NCI-H128 (cell line): Measurements from ENCODE around the gene GPR141.

Experiments used
- DNase-seq: peaks from one replicate; lab custom pipeline; 2025; ENCODE audit not compliant: unreplicated experiment; lab: John Stamatoyannopoulos, UW

Gene GPR141, protein sequence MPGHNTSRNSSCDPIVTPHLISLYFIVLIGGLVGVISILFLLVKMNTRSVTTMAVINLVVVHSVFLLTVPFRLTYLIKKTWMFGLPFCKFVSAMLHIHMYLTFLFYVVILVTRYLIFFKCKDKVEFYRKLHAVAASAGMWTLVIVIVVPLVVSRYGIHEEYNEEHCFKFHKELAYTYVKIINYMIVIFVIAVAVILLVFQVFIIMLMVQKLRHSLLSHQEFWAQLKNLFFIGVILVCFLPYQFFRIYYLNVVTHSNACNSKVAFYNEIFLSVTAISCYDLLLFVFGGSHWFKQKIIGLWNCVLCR

DNA sequence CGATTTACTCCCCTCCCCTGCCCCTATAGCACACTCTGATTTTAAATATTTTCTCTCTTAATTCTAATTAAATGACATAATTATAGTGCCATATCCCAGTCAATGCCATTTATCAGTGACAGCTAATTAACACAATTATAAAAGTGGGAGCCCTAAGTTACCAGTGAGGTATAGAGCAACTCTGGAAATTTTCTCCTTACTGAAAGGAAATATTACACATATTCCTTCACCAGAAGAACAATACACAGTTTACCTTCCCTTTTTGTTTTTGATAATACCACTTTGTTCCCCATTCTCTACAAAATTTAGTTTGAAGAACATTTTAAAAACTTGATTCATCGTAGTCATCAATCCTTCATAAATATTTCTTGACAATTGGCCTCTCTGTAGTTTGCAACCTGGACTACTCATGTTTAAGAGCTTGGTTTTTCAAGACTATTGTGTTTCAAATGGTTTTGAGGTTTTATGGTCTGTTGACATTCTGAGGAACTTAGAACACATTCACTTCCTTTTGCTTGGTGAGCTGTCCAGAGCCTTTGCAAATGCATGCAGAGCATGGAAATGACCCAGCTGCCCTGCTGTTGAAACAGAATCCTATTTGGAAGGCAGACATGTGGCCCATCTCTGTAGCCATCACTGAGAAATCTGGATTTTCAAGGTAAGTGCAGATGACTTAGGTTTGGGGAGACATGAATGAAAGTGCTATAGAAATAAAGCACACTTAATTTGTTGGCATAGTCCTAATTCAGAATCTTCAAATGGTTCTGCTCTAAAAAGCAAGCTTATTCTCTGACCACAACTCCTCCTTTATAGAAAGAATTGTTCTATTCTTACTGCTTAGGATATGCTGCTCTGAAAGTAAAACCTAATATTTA lies at the start of gene GPR141:
GPR141 (plus strand) TSS at position 521 of the 875 bp plus-strand sequence. CDS start 56,628 bp downstream, outside the sequence.
- DNase-seq: no peak

DNA sequence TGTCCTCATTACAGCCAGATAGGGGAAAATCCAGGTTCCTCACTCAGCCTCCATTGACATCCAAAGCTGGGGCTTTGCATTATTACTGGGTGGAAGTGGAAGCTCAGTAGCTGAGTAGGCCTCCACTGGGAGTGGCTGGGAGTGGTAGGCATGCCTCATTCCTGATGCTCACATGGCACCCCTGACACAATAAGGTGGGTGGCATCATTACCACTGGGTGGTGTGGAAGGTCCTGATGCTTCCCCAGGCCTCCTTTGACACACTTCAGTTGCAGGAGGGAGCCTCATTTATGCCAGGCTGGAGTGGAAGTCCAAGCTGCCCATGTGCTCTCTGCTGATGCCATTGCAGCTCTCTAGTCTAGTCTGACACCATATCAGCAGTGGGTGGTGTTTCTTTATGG lies 48.2 kb upstream of the GPR141 start:
- no peak for DNase-seq

DNA sequence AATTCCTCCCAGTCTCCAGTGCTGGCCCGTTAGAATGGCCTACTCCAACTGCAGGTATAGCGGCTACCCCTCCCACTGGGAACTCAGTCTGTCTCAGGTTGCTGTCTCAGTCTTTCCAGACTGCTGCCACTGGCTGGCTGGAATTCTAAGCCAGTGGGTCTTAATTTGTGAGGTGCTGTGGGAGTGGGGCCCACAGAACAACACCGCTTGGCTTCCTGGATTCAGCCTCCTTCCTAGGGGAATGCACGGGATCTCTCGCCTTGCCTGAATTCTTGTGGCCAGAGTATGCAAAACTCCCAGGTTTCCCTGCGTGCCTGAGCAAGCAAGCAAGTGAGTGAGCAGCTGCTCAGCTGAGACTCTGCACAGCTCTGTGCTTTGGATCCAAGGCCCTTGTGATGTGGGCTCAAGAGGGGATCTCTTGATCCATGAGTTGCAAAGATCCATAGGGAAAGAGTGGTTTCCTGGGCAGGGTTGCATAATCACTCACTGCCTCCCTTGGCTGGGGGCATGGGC lies 41.5 kb upstream of the GPR141 start:
- DNase-seq: no peak

DNA sequence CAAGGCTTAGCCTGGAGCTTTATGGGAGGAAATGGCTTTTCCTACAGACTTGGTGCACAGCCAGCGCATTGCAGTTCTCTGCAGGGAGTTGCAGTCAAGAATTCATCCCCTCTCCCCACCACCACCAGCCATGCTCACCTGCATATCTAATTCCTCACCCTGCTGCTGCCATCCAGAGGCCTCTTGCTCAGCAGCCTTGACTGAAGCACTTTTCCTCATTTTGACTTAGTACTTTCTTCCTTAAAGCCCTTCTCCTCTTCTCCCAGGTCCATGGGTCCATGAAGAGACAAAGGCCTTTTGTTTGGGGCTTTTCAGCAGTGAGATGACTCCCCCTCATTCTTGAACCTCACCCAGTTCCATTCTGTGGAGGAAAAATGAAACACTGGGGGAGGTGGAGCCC lies 39.7 kb upstream of the GPR141 start:
- DNase-seq: no peak

DNA sequence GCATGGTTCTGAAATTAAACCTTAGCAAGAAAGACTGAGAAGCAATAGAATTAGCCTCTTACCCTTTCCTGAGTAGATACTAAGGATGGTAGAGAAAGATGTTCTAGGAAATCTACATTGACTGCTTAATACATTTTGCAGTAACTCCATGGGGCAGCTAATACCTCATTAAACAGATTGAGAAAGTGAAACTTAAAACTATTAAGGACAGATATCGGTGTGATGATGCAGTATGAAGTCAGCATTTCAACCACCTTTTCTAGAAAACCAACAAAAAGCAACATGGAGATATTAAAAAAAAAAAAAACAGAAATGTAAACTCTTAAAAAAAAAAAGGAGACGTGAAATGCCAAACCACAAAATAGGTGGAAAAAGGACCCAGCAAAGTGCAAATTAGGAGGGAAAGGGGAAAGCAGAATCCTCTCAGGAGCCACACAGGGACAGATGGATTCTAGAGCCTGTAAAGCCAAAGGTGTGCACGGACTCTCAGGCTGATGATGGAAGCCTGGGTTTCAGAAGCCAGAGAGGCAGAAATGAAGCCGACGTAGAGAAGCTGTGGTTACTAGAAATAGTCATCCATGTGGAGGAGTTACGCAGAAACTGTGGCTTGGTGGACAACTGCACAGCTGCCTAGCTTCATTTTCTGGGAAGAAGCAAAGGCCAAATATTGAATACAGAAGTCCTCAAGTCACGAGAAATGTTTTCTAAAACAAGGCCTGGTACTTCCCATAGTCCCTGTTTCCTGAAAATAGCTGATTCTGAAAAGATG lies 38.1 kb upstream of the GPR141 start:
- DNase-seq: no peak

DNA sequence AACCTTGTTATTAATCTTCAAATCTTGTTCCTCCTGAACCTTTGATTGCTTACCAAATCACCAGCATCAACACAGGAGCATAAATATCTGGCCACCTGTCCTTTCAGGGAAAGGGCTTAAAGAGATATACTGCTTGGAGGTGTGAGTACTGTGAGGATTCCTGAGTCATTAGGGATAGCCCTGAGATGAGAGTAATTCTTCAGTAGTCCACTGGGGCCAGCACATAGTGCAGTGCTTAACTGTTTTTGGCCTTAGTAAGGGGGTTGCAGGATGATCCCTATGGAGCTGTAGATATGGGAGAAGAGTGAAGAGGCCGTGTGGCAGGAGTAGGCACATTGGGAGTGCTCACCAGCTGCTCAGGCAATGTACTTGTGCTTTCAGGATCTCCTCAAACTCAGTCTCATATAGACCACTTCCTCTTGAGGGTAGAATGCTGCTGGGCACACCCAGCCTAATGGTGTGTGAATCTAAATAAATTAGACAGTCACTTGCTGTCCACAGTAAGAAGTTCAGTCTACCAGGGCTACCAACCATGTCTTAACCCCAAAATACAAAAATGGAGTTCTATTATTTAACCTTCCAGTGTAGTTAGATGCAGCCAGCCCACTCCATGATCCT lies 26.5 kb upstream of the GPR141 start:
- no peak for DNase-seq

DNA sequence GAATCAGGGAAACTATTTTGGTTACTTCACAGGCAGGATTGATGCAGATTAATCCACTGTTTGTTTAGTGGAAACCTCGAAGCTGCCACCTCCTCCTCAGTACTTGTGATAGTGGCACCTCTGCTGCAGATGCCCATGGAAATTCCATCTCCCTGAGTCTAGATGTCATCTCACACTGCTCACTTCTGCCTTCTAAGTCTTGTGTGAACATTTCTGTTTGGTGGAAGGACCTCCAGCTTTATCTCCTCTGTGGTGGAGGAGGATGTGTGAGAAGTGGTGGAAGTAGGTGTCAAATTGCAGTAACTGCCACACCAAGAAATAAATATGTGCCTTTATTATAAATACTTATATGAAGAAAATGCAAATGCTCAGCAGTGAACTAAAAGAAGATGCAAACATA lies 25.8 kb upstream of the GPR141 start:
- DNase-seq: no peak

DNA sequence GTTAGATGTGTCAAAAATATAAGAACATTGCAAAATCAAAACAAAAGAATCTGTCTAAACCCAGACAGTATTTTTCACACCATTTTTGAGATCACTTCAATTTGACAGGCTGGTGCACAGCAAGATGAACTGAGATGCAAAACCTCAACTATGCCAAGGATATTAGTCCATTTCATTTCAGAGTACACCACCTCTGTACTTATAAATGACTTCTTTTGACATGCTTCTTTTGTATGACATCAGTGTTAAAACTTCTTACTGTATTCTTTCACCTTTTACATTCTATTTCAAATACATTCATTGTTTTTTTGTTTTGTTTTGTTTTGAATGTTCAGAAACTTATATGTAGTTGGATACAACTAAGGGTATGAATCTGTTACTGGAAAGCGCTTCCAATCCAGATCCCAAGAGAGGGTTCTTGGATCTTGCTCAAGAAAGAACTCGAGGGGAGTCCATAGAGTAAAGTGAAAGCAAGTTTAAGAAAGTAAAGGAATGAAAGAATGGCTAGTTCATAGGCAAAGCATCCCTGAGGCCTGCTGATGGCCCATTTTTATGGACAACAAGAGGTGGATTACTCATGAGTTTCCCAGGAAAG lies 23.5 kb upstream of the GPR141 start:
- DNase-seq: no peak

DNA sequence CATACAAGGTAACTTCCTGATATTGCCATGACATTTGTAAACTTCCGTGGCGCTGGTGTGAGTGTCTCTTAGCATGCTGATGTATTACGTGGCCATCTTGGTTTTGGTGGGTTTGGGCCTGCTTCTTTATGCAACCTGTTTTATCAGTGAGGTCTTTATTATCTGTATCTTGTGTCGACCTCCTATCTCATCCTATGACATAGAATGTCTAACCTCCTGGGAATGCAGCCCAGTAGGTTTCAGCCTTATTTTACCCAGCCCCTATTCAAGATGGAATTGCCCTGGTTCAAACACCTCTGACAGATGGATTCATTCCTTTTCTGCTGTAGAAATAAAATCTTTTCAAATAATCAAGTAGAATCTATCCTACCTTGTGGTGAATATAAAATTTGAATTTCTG lies 23.0 kb upstream of the GPR141 start:
- DNase-seq: no peak

DNA sequence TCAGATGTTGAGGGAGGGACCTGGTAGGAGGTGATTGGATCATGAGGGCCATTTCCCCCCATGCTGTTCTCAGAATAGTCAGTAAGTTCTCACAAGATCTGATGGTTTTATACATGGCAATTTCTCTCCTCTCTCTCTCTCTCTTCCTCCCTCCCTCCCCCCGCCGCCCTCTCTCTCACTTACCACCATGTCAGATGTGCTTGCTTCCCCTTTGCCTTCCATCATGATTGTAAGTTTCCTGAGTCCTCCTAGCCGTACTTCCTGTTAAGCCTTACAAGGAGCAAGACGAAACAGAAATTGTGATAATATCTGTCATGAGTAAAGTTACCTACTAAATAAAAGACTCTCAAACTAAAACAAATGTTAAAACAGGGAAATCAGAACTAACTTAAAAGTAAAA lies 19.9 kb upstream of the GPR141 start:
- no peak for DNase-seq

DNA sequence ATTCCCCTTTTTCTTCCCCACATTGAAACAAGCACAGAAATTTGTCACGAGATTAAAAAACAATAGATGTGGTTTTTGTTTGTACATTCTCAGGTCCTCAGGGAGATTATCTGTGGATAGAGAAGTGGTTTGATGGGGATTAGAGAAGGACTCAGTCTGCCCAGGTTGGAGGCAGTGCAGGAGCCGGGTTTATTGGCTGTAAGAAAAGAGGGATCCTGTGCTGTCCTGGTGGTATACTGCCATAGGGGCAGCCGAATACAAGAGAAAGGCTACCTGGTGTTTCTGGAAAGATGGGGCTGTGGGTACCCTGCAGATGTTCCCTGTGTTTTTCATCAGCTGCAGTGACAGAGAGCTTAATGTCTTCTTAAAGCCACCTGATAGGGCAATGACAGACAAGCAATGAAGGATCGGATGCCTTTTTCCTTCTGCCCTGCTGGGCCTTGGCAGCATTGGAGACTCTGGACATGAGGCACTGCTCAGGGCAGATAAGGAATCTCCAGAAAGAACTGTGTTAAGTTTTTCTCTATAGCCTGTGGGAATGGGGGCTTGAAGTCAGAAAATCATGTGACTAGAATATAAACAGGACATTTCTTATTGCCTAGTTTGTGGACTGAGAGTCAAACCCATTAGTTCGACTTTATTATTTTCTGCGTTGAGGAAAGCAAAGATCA lies 18.1 kb upstream of the GPR141 start:
- no peak for DNase-seq

DNA sequence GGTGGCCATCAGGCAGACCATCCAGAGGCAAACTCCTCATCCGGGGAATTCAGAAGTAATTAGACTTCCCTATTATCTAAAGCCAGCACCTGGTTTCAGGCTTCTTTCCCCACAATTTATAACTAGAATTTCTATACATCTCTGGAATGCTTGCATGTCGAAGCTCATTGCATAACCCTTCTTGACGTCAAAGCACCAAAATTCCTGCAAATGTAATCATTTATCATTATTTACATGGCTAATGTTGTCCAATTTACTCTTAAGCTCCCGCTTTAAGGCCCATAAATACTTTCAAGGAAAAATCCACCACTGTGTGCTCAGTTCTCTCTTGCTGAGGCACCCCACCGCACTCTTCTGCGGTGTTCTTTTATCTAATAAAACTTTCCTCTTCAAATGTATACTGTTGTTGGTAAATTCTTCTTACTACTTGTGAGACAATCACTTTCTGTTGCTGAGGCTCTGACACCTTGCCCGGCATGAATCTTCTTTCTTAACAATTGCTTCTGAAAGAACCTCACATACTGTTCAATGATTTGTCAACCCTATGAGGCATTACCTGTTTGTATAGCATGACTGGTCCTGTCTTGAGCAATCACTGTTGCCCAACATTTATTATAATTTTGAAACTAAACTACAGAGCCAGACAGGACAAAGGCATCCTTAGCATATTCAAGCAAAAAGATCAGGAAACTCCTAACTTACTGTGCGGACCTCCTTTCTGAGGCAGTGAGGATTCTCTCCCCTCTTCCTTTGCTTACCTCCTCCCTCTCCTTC lies 17.4 kb upstream of the GPR141 start:
- no peak for DNase-seq

DNA sequence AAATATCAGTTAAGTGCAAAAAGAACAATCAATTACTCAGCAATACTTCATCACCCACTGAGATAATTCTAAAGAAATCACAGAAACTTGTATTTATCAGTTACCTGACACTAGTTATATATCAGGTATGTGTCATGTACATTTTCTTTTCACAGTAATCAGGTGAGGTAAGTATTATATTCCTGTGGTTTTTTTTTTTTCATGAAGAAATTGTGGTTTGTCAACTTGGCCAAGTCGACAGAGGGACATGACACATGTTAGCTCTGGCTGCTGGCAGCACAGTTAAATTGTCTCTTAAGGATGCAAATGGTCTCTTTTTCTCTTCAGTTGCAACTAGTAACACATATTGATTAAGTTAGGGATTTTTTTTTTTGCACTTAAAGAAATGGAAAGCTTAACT lies 13.7 kb upstream of the GPR141 start:
- DNase-seq: no peak

DNA sequence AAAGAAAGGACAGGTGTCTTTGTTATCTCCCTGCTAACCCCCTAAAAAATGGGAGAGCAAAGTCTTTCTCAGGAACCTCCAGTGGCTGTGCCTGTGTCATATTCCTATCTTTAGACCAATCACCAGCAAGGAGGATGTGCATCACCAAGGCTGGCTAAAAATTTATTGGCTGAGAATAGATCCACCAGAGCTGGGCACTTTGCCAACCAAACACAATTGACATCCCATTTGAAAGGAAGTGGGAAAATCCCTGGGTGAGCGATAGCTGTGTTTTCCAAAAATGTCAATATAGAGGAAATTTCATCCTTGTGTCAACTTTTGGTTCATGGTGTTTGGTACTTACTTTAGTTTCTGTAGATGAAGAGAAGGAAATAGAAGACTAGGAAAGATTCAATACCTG lies 13.1 kb upstream of the GPR141 start:
- no peak for DNase-seq

DNA sequence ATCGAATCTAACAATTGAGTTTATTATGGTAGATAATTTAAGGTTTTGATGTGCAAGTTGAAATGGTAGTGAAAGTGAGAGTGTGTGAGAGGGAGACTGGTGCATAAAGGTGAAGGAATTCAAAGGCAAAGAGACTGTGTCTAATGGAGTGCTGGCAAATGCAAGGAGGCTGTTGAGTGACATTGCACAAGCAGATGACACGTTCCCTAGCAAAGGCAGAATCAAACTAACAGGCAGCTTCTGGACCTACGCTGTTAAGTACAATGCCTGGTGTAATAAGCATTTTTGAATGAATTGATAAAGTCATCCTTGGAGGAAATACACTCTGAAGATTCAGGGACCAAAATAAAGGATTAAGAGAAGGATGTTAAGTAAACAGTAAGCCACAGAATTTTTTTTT lies 11.7 kb upstream of the GPR141 start:
- no peak for DNase-seq

DNA sequence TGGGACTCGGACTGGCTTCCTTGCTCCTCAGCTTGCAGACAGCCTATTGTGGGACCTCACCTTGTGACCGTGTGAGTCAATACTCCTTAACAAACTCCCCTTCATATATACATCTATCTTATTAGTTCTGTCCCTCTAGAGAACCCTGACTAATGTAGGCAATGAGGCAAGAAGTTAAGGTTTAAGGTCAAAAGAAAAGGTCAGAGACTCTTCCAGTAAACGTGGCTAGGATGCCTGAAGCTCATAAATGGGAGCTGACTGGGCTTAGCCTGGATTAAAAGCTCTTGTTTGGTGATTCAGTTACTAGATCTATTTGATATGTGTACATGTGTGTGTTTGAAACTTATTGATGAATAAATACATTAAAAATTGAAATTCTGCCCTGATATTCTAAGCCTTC lies 10.6 kb upstream of the GPR141 start:
- DNase-seq: no peak

DNA sequence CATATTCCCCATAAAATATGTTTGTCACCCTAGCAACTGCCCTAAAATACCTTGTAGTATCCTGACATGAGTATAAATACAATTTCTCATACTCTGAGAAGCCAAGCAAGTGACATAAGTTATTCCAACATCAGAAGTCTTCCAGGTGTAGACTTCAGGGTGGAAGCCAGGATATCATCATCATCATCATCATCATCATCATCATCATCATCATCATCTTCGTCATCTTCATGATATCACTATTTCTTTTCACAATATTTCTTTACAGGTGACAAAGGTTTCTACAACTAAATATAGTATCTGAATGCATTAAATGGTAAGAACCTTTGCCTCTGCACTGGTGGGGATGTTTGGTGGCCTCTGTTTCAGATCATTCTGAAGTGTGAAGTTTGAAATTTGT lies 10.0 kb upstream of the GPR141 start:
- DNase-seq: no peak

DNA sequence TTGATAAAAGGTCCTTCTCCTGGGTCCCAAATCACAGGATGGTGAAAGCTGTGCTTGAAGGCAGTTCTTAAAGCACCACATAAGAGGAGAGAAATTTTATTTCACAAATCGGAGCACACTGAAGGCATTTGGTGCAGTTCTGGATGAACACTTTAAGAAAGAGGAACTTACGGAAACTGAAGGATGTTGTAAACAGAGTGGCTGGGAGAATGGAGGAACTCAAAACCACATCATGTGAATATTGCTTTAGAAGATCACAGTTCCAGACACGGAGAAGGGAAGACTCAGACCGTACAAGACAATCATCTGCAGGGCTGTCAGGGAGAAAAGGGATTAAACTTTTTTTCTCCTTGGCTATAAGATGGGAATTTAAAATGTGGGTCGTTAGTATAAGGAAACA lies 9.0 kb upstream of the GPR141 start:
- no peak for DNase-seq

DNA sequence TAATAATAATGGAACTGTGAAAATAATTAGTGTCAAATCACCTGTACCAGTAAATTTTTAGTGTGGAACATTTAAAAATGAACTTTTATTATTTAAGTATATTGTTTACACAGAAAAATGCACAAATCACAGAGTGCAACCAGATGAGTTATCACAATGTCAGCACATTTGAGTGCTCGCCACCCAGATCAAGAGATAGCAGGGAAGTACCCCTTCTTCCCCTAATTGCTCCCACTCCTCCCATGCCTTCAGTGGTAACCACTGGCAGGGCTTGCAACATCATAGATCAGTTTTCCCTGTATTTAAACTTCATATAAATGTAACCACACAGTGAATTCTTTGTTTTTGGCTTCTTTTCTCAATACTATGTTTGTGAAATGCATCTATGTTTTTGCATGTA lies 7.8 kb upstream of the GPR141 start:
- no peak for DNase-seq
